GM18505 (cell line): ENCODE measurements around the gene DEFB128.
"Not testable (repeated sequence)": the region's sequence is repeated elsewhere in the genome, so short reads cannot be mapped to it uniquely, and the experiment has no call there.

Experiments used
- ATAC-seq: cut with Tn5 transposase; IDR thresholded peaks from one replicate; pipeline ENCODE4 v1.9.1; 2021; ENCODE audit not compliant: unreplicated experiment
- POLR2A ChIP-seq: IDR thresholded peaks from 4 replicates; pipeline ENCODE4 v1.6.1; 2011; ENCODE audit warnings: borderline replicate concordance; ENCODE audit not compliant: insufficient read depth, insufficient read length; ENCODE audit errors: extremely low read depth

Gene DEFB128

GRCh38 chr20:189611-190010 is at the start of gene DEFB128:
TSS of gene DEFB128 (minus strand) at chr20:189711. CDS start at chr20:189623, 88 bp downstream.
- TF ChIP-seq POLR2A: no peak
- no peak for ATAC-seq

GRCh38 chr20:237929-238328 is 48.4 kb upstream of the DEFB128 start:
- ATAC-seq: no peak
- TF ChIP-seq POLR2A: no peak

GRCh38 chr20:237489-237888 is 48.0 kb upstream of the DEFB128 start:
- no peak for TF ChIP-seq POLR2A
- no peak for ATAC-seq

- no peak for ATAC-seq
- TF ChIP-seq POLR2A: no peak
Measured at GRCh38 chr20:235891-236290, 46.4 kb upstream of the DEFB128 start.

GRCh38 chr20:227439-228105 is 38.1 kb upstream of the DEFB128 start:
- ATAC-seq: no peak
- TF ChIP-seq POLR2A: no peak

- no peak for TF ChIP-seq POLR2A
- ATAC-seq: no peak
Measured at GRCh38 chr20:226958-227357, 37.4 kb upstream of the DEFB128 start, which contains the start of gene DEFB129. TSS of gene DEFB129 (plus strand) at chr20:227258. CDS start at chr20:227289, 31 bp downstream.

GRCh38 chr20:225879-226278 is 36.4 kb upstream of the DEFB128 start:
- not testable (repeated sequence) for ATAC-seq

- no peak for ATAC-seq
- no peak for TF ChIP-seq POLR2A
Measured at GRCh38 chr20:221258-221830, 31.8 kb upstream of the DEFB128 start.

- TF ChIP-seq POLR2A: no peak
- no peak for ATAC-seq
Measured at GRCh38 chr20:219290-220115, 30.0 kb upstream of the DEFB128 start.

- ATAC-seq: no peak
- no peak for TF ChIP-seq POLR2A
Measured at GRCh38 chr20:217266-217665, 27.8 kb upstream of the DEFB128 start.

GRCh38 chr20:215796-216195 is 26.3 kb upstream of the DEFB128 start:
- no peak for ATAC-seq
- TF ChIP-seq POLR2A: no peak

- no peak for ATAC-seq
- TF ChIP-seq POLR2A: no peak
Measured at GRCh38 chr20:214383-214782, 24.9 kb upstream of the DEFB128 start.

- no peak for TF ChIP-seq POLR2A
- no peak for ATAC-seq
Measured at GRCh38 chr20:210809-211502, 21.4 kb upstream of the DEFB128 start.
